HG03378 (cell line): ENCODE results near the gene UGT1A9.

Experiments
- ATAC-seq: cut with Tn5 transposase; IDR thresholded peaks from one replicate; pipeline ENCODE4 v1.9.1; 2021; ENCODE audit warnings: mild to moderate bottlenecking, moderate library complexity; ENCODE audit not compliant: unreplicated experiment

The UGT1A9 gene

GRCh38 chr2:233792720-233793119, 121.0 kb downstream of the UGT1A9 start:
- no peak for ATAC-seq

- no peak for ATAC-seq
Measured at GRCh38 chr2:233793465-233794127, 121.9 kb downstream of the UGT1A9 start.

GRCh38 chr2:233794128-233794658, 122.5 kb downstream of the UGT1A9 start:
- ATAC-seq, result no peak

- ATAC-seq, result no peak
Measured at GRCh38 chr2:233795735-233796171, 124.1 kb downstream of the UGT1A9 start.

- ATAC-seq, result no peak
Measured at GRCh38 chr2:233796254-233796653, 124.6 kb downstream of the UGT1A9 start.

- ATAC-seq, result no peak
Measured at GRCh38 chr2:233798335-233799086, 126.8 kb downstream of the UGT1A9 start.

GRCh38 chr2:233799087-233799665, 127.5 kb downstream of the UGT1A9 start:
- ATAC-seq, result no peak

GRCh38 chr2:233799716-233800115, 128.0 kb downstream of the UGT1A9 start:
- ATAC-seq, result no peak

GRCh38 chr2:233800208-233800607, 128.5 kb downstream of the UGT1A9 start:
- no peak for ATAC-seq

GRCh38 chr2:233801357-233802131, 129.8 kb downstream of the UGT1A9 start:
- no peak for ATAC-seq

GRCh38 chr2:233802132-233802815, 130.6 kb downstream of the UGT1A9 start:
- ATAC-seq, result no peak

- ATAC-seq, result no peak
Measured at GRCh38 chr2:233803292-233803911, 131.7 kb downstream of the UGT1A9 start.

- ATAC-seq, result no peak
Measured at GRCh38 chr2:233803994-233804393, 132.3 kb downstream of the UGT1A9 start.

- ATAC-seq, result no peak
Measured at GRCh38 chr2:233807215-233807865, 135.6 kb downstream of the UGT1A9 start.

GRCh38 chr2:233807966-233808935, 136.6 kb downstream of the UGT1A9 start:
- ATAC-seq, result no peak

GRCh38 chr2:233810385-233810784, 138.7 kb downstream of the UGT1A9 start:
- ATAC-seq, result no peak

- ATAC-seq, result no peak
Measured at GRCh38 chr2:233811087-233811486, 139.4 kb downstream of the UGT1A9 start.

- ATAC-seq, result no peak
Measured at GRCh38 chr2:233811732-233812131, 140.0 kb downstream of the UGT1A9 start.
